ENCODE data around the gene PROB1. TPM values are rescaled to one million over a fixed set of nuclear protein-coding genes. Genes with fewer than 3 reads are reported as not detected.

PROB1 gene
- total and polyA plus RNA-seq, 2 of the 8 experiments (the other 6 are each of a cell fraction or from before 2014, with no cell fraction given): 0.89 to 3.1 TPM

DNA sequence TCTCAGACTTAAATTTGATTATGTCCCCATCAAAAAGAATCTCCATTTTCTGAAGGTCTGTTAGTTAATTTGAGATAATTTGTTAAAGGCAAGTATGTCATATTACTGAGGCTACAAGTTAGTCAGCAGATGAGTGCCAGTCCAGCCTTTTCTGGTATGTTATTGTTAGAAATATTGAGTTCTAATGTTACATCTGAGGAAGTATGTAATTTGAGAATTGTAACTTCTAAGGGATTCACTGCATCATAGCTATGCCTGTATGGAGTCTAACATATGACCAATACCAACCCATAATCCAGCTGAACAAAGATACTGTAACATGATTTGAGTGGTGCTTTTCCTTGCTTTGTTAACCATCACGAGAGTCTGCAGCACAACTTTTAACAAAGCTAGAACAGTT lies 25.7 kb downstream of the PROB1 start:
- Histone ChIP-seq H3K36me3 (ENCODE audit: control insufficient read depth in 2 of 4, insufficient read depth in 4 of 4, low read length in 3 of 4) (peaks cover 12 to 65% (median 41%) of the 10 kb centered on the region in 4 experiments; a peak in 7 of 8 replicates), H4K5ac (ENCODE audit: insufficient read length, low read depth, low read length) (no peak overlapping the region), H4K20me1 (replicated peaks in 1 of 2; ENCODE audit: control insufficient read depth in 1 of 2, insufficient read depth in 2 of 2, low read length in 2 of 2) (peaks cover 0 to 3% of the 10 kb centered on the region in 2 experiments), H2AK5ac (ENCODE audit: low read depth, low read length) (no peak overlapping the region), H3K4me2 (ENCODE audit: insufficient read depth in 1 of 2, low read depth in 2 of 2, low read length in 2 of 2) (no peak overlapping the region), H3K23ac (ENCODE audit: insufficient read length) (no peak overlapping the region), H3K4me1 (replicated peaks in 1 of 4; ENCODE audit: control insufficient read depth in 3 of 4, insufficient read depth in 4 of 4, low read length in 3 of 4) (no peaks in the 10 kb centered on the region), H3K79me1 (ENCODE audit: low read depth, low read length) (no peaks in the 10 kb centered on the region; the same call in 1 of the 2 replicates), H3K27ac (ENCODE audit: low read depth, low read length) (no peak overlapping the region), H2BK20ac (ENCODE audit: low read length) (no peak overlapping the region), H3K4ac (replicated peaks; ENCODE audit: insufficient read length, low read depth, low read length) (no peak overlapping the region), H3K14ac (ENCODE audit: insufficient read length) (no peak overlapping the region), H3K79me2 (ENCODE audit: control insufficient read depth in 1 of 2, insufficient read depth in 2 of 2, low read length in 2 of 2) (no peaks in the 10 kb centered on the region), H2BK12ac (ENCODE audit: low read depth, low read length) (no peak overlapping the region), H3K18ac (ENCODE audit: extremely low read depth, low read length) (no peak overlapping the region), H4K91ac (replicated peaks; ENCODE audit: insufficient read length, low read length) (no peak overlapping the region), H3K9ac (replicated peaks in 1 of 4; ENCODE audit: extremely low read depth in 1 of 4, low read depth in 3 of 4, low read length in 3 of 4) (no peak overlapping the region), H3K27me3 (replicated peaks in 1 of 4; ENCODE audit: control insufficient read depth in 3 of 4, extremely low read depth in 1 of 4, insufficient read depth in 3 of 4, low read length in 3 of 4) (no peaks in the 10 kb centered on the region), H2BK120ac (replicated peaks; ENCODE audit: low read depth, low read length) (no peak overlapping the region), H3K4me3 (ENCODE audit: extremely low read depth in 1 of 4, insufficient read depth in 2 of 4, low read depth in 3 of 4, low read length in 4 of 4) (no peak overlapping the region), H3K56ac (replicated peaks; ENCODE audit: insufficient read length, low read depth, low read length) (no peak overlapping the region), H2AFZ (ENCODE audit: low read length) (no peak overlapping the region), H2BK15ac (ENCODE audit: low read length) (no peak overlapping the region), H4K8ac (ENCODE audit: extremely low read depth, insufficient read depth, low read length) (no peak overlapping the region), H3K9me3 (ENCODE audit: insufficient read depth in 2 of 2, low read depth in 1 of 2, low read length in 1 of 2) (no peaks in the 10 kb centered on the region), H3K23me2 (ENCODE audit: low read depth, low read length) (no peaks in the 10 kb centered on the region), H2BK5ac (ENCODE audit: low read depth, low read length) (no peak overlapping the region)
- FAIRE-seq (no peak), DNase-seq (ENCODE audit: low read depth in 1 of 2, low spot score in 2 of 2) (no peak)
- TF ChIP-seq BCL11A (IDR thresholded peaks at IDR 0.05; ENCODE audit: low read depth in 2 of 2, low read length in 2 of 2): no peak
- TF ChIP-seq CEBPB (IDR thresholded peaks at IDR 0.05; ENCODE audit: low read depth, low read length): no peak
- TF ChIP-seq RNF2 (IDR thresholded peaks at IDR 0.05; ENCODE audit: borderline replicate concordance, low read depth, low read length, missing control alignments, poor library complexity, severe bottlenecking): no peak
- no peak for TF ChIP-seq TBP (IDR thresholded peaks at IDR 0.05; ENCODE audit: low read depth, low read length)
- TF ChIP-seq GABPA (IDR thresholded peaks at IDR 0.05; ENCODE audit: borderline replicate concordance, insufficient read depth, low read length): no peak
- no peak for TF ChIP-seq RXRA (IDR thresholded peaks at IDR 0.05; ENCODE audit: insufficient read depth, low read depth, low read length)
- TF ChIP-seq, protein P1, sequence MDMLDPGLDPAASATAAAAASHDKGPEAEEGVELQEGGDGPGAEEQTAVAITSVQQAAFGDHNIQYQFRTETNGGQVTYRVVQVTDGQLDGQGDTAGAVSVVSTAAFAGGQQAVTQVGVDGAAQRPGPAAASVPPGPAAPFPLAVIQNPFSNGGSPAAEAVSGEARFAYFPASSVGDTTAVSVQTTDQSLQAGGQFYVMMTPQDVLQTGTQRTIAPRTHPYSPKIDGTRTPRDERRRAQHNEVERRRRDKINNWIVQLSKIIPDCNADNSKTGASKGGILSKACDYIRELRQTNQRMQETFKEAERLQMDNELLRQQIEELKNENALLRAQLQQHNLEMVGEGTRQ (IDR thresholded peaks at IDR 0.05; ENCODE audit: low read length): no peak
- TF ChIP-seq, protein P2, sequence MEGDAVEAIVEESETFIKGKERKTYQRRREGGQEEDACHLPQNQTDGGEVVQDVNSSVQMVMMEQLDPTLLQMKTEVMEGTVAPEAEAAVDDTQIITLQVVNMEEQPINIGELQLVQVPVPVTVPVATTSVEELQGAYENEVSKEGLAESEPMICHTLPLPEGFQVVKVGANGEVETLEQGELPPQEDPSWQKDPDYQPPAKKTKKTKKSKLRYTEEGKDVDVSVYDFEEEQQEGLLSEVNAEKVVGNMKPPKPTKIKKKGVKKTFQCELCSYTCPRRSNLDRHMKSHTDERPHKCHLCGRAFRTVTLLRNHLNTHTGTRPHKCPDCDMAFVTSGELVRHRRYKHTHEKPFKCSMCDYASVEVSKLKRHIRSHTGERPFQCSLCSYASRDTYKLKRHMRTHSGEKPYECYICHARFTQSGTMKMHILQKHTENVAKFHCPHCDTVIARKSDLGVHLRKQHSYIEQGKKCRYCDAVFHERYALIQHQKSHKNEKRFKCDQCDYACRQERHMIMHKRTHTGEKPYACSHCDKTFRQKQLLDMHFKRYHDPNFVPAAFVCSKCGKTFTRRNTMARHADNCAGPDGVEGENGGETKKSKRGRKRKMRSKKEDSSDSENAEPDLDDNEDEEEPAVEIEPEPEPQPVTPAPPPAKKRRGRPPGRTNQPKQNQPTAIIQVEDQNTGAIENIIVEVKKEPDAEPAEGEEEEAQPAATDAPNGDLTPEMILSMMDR (IDR thresholded peaks at IDR 0.05; ENCODE audit: control extremely low read depth in 1 of 3, insufficient read depth in 1 of 3, low read depth in 1 of 3, low read length in 3 of 3): no peak
- TF ChIP-seq BACH1 (IDR thresholded peaks at IDR 0.05; ENCODE audit: low read length): no peak
- no peak for TF ChIP-seq CHD2 (IDR thresholded peaks at IDR 0.05; ENCODE audit: low read length)
- POLR2A ChIA-PET (ENCODE audit: partially characterized antibody): interaction anchor here (0.6 to 1.6 kb wide), 8 partner anchors 10 to 93 kb away, joined by 3 to 5 read pairs (median 4); no protein-coding TSS in a partner anchor
- CTCF ChIA-PET (ENCODE audit: partially characterized antibody): interaction anchor here (0.5 to 1.7 kb wide), 9 partner anchors 12 to 412 kb away, joined by 3 to 6 read pairs (median 3); no protein-coding TSS in a partner anchor
- 93% methylated on average over 1 of the region's 1 CpG; no CpG with 5 or more reads in 1 of the 2 experiments for WGBS, 2 experiments (ENCODE audit: extremely low coverage in 1 of 2, insufficient coverage in 1 of 2, insufficient read length in 1 of 2, insufficient replicate concordance in 2 of 2, low coverage in 1 of 2, low lambda C conversion rate in 2 of 2, missing lambda C conversion rate in 1 of 2)
